Natural killer cell treated with Interleukin-12 subunit alpha and Interleukin-12 subunit beta and Interleukin-15 and Interleukin-18, amount 100 ng/mL, for 72 hours (primary cell): ENCODE data around the gene PKP1. TPM values are rescaled to one million over a fixed set of nuclear protein-coding genes. Genes with fewer than 3 reads are reported as not detected.

Experiments used
- ATAC-seq, 2 donors: fragments of 150-1000 bp; cut with Tn5 transposase in 1 of 2; sonication (Bioruptor Pico), chemical (Tn5 transposase) in 1 of 2; 2 replicates each; pipeline ENCODE4 v1.10.0; 2021
- DNase-seq: peaks from one replicate; pipeline ENCODE4 v3.0.0; 2022; ENCODE audit warnings: low spot score
- H3K27ac Mint-ChIP-seq, 2 donors: 1 replicate in 1 of 2; 2 replicates in 1 of 2; pipeline ENCODE4 v1.8.0; 2022; ENCODE audit warnings: mixed read lengths in 2 of 2, mild to moderate bottlenecking in 1 of 2, moderate library complexity in 1 of 2
- H3K27me3 Mint-ChIP-seq, 2 donors: 1 replicate in 1 of 2; 2 replicates in 1 of 2; pipeline ENCODE4 v1.8.0; 2022; ENCODE audit warnings: mixed read lengths in 2 of 2
- H3K36me3 Mint-ChIP-seq: one replicate; pipeline ENCODE4 v1.8.0; 2022; ENCODE audit warnings: mixed read lengths
- H3K4me1 Mint-ChIP-seq, 2 donors: 1 replicate in 1 of 2; 2 replicates in 1 of 2; pipeline ENCODE4 v1.8.0; 2022; ENCODE audit warnings: low read depth in 2 of 2, mixed read lengths in 2 of 2, mild to moderate bottlenecking in 1 of 2
- H3K4me3 Mint-ChIP-seq: one replicate; pipeline ENCODE4 v1.8.0; 2022; ENCODE audit warnings: mixed read lengths
- H3K9me3 Mint-ChIP-seq: 2 replicates; pipeline ENCODE4 v1.8.0; 2022; ENCODE audit warnings: mixed read lengths
- total RNA-seq, 2 donors: library from RNA; stranded (reverse); gene quantifications; one replicate each; pipeline ENCODE4 v1.2.3, GENCODE V29; 2022

The PKP1 gene
- total RNA-seq, 2 donors from 2014 or later = not detected

- Mint-ChIP-seq H3K36me3 (no peaks in the 10 kb centered on the region), H3K27ac (no peak overlapping the region), H3K4me3 (no peak overlapping the region), H3K4me1 (no peaks in the 10 kb centered on the region), H3K9me3 (no peaks in the 10 kb centered on the region), H3K27me3 (peaks cover 0 to 8% of the 10 kb centered on the region in 2 donors)
- ATAC-seq (no peak), DNase-seq (no peak)
Measured at GRCh38 chr1:201381130-201381529, 97.8 kb downstream of the PKP1 start.

Other genes starting within 250 kb of the PKP1 start
- gene CACNA1S, start 171.1 kb upstream of the PKP1 start, total RNA-seq = not detected
- not detected for gene ASCL5, start 156.3 kb upstream of the PKP1 start, total RNA-seq
- gene TMEM9, start 129.0 kb upstream of the PKP1 start, total RNA-seq = 10 to 100 TPM; 15.6 to 21.5 TPM
- not detected for gene IGFN1, start 92.7 kb upstream of the PKP1 start, total RNA-seq
- gene TNNT2, start 94.2 kb downstream of the PKP1 start, total RNA-seq = not detected
- not detected for gene LAD1, start 115.8 kb downstream of the PKP1 start, total RNA-seq
- gene TNNI1, start 138.2 kb downstream of the PKP1 start, total RNA-seq = not detected
- gene PHLDA3, start 185.7 kb downstream of the PKP1 start, total RNA-seq = 1 to 10 TPM; 2.7 to 3.3 TPM
- gene CSRP1, start 223.6 kb downstream of the PKP1 start, total RNA-seq = 10 to 100 TPM; 41.6 to 57.8 TPM